SK-N-SH treated with all-trans-retinoic acid at 6 μM for 48 hours (cell line): Measurements from ENCODE around the gene DYRK1B.

Experiments used
- ATAC-seq: fragments of 200-7000 bp; cut with Tn5 transposase; 3 replicates; pipeline ENCODE4 v1.9.1; 2020; ENCODE audit warnings: mild to moderate bottlenecking, moderate library complexity
- ARNTL ChIP-seq: fragments of 450-650 bp; formaldehyde crosslinking; IDR thresholded peaks from 2 replicates; pipeline ENCODE4 v1.5.0; 2020; ENCODE audit warnings: low read depth, mild to moderate bottlenecking, moderate library complexity, borderline replicate concordance
- BACH2 ChIP-seq: fragments of 250-450 bp; sonication (Bioruptor Pico); IDR thresholded peaks from 2 replicates; pipeline ENCODE4 v1.9.0; 2021; ENCODE audit warnings: mild to moderate bottlenecking, borderline replicate concordance
- CSDC2 ChIP-seq: fragments of 250-450 bp; sonication (Bioruptor Pico); IDR thresholded peaks from 2 replicates; pipeline ENCODE4 v1.5.0; 2020; ENCODE audit warnings: mild to moderate bottlenecking, moderate library complexity
- CSRNP3 ChIP-seq: fragments of 250-450 bp; sonication (Bioruptor Pico); IDR thresholded peaks from 2 replicates; pipeline ENCODE4 v1.5.1; 2021; ENCODE audit warnings: mild to moderate bottlenecking, moderate library complexity
- ESRRG ChIP-seq: fragments of 250-450 bp; sonication (Bioruptor Pico); IDR thresholded peaks from 2 replicates; pipeline ENCODE4 v1.6.1; 2021; ENCODE audit warnings: mild to moderate bottlenecking
- GLIS3 ChIP-seq: fragments of 250-450 bp; sonication (Bioruptor Pico); IDR thresholded peaks from 2 replicates; pipeline ENCODE4 v1.5.0; 2020; ENCODE audit warnings: mild to moderate bottlenecking, moderate library complexity
- ISL1 ChIP-seq: fragments of 250-450 bp; sonication (Bioruptor Pico); IDR thresholded peaks from 2 replicates; pipeline ENCODE4 v2.1.2; 2022; ENCODE audit warnings: mild to moderate bottlenecking, moderate library complexity
- OSR1 ChIP-seq: fragments of 250-450 bp; sonication (Bioruptor Pico); IDR thresholded peaks from 2 replicates; pipeline ENCODE4 v1.8.0; 2022; ENCODE audit warnings: moderate library complexity, mild to moderate bottlenecking, inconsistent platforms
- POU6F1 ChIP-seq: fragments of 250-450 bp; sonication (Bioruptor Pico); IDR thresholded peaks from 2 replicates; pipeline ENCODE4 v1.8.0; 2021; ENCODE audit warnings: low read depth, mild to moderate bottlenecking, moderate library complexity, borderline replicate concordance
- PPARA ChIP-seq: fragments of 250-450 bp; sonication (Bioruptor Pico); IDR thresholded peaks from 2 replicates; pipeline ENCODE4 v1.5.0; 2020; ENCODE audit warnings: mild to moderate bottlenecking, borderline replicate concordance
- RARB ChIP-seq: fragments of 250-450 bp; sonication (Bioruptor Pico); IDR thresholded peaks from 2 replicates; pipeline ENCODE4 v1.8.0; 2021; ENCODE audit warnings: mild to moderate bottlenecking, moderate library complexity
- TCF4 ChIP-seq: fragments of 250-450 bp; sonication (Bioruptor Pico); IDR thresholded peaks from 2 replicates; pipeline ENCODE4 v1.8.0; 2021; ENCODE audit warnings: mild to moderate bottlenecking, moderate library complexity, borderline replicate concordance
- TOX ChIP-seq: fragments of 250-450 bp; sonication (Bioruptor Pico); IDR thresholded peaks from 2 replicates; pipeline ENCODE4 v1.8.0; 2021; ENCODE audit warnings: mild to moderate bottlenecking, moderate library complexity, borderline replicate concordance
- ZC3H10 ChIP-seq: fragments of 250-450 bp; sonication (Bioruptor Pico); IDR thresholded peaks from 2 replicates; pipeline ENCODE4 v1.5.1; 2021; ENCODE audit warnings: mild to moderate bottlenecking, moderate library complexity
- ZFP30 ChIP-seq: fragments of 450-650 bp; formaldehyde crosslinking; IDR thresholded peaks from 2 replicates; pipeline ENCODE4 v1.5.0; 2022; ENCODE audit warnings: mild to moderate bottlenecking, moderate library complexity
- ZNF565 ChIP-seq: fragments of 450-650 bp; formaldehyde crosslinking; conservative IDR thresholded peaks from 2 replicates; pipeline ENCODE4 v1.5.0; 2020; ENCODE audit warnings: low read depth, mild to moderate bottlenecking, moderate library complexity
- ZNF70 ChIP-seq: fragments of 450-650 bp; formaldehyde crosslinking; IDR thresholded peaks from 2 replicates; pipeline ENCODE4 v1.5.0; 2020; ENCODE audit warnings: mild to moderate bottlenecking, moderate library complexity
- ZNF8 ChIP-seq: fragments of 450-650 bp; formaldehyde crosslinking; IDR thresholded peaks from 2 replicates; pipeline ENCODE4 v1.5.0; 2020; ENCODE audit warnings: mild to moderate bottlenecking, moderate library complexity
- TF ChIP-seq, protein P1 (sequence below): fragments of 250-450 bp; sonication (Bioruptor Pico); IDR thresholded peaks from 2 replicates; pipeline ENCODE4 v1.5.1; 2020; ENCODE audit warnings: low read depth, mild to moderate bottlenecking, moderate library complexity
- TF ChIP-seq, protein P2 (sequence below): fragments of 250-450 bp; sonication (Bioruptor Pico); IDR thresholded peaks from 2 replicates; pipeline ENCODE4 v1.8.0; 2020; ENCODE audit warnings: mild to moderate bottlenecking, moderate library complexity, borderline replicate concordance
- TF ChIP-seq, protein P3 (sequence below): fragments of 250-450 bp; sonication (Bioruptor Pico); IDR thresholded peaks from 2 replicates; pipeline ENCODE4 v1.5.0; 2020; ENCODE audit warnings: mild to moderate bottlenecking, moderate library complexity

DYRK1B gene

DNA sequence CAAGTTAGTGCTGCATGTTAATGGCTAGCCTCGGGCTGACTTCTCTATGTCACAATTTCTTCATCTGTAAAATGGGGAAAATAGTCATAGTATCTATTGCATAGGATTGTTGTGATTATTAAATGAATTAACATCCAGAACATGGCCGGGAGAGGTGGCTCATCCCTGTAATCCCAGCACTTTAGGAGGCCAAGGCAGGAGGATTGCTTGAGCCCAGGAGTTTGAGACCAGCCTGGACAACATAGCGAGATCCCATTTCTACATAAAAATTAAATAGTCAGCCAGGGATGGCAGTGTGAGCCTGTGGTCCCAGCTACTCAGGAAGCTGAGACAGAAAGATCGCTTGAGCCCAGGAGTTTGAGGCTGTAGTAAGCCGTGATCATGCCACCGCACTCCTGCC, 34.0 kb upstream of the DYRK1B start:
- TF ChIP-seq CSRNP3 (CRISPR knock-in tag) (no peak), ISL1 (CRISPR knock-in tag) (no peak), ZNF565 (CRISPR knock-in tag) (no peak), ZFP30 (CRISPR knock-in tag) (no peak), ZNF8 (CRISPR knock-in tag) (no peak), POU6F1 (CRISPR knock-in tag) (no peak), TOX (CRISPR knock-in tag) (no peak), ZC3H10 (CRISPR knock-in tag) (no peak), OSR1 (CRISPR knock-in tag) (no peak), RARB (CRISPR knock-in tag) (no peak)
- TF ChIP-seq, protein P1, sequence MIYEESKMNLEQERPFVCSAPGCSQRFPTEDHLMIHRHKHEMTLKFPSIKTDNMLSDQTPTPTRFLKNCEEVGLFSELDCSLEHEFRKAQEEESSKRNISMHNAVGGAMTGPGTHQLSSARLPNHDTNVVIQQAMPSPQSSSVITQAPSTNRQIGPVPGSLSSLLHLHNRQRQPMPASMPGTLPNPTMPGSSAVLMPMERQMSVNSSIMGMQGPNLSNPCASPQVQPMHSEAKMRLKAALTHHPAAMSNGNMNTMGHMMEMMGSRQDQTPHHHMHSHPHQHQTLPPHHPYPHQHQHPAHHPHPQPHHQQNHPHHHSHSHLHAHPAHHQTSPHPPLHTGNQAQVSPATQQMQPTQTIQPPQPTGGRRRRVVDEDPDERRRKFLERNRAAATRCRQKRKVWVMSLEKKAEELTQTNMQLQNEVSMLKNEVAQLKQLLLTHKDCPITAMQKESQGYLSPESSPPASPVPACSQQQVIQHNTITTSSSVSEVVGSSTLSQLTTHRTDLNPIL (CRISPR knock-in tag): no peak
- ATAC-seq: no peak

DNA sequence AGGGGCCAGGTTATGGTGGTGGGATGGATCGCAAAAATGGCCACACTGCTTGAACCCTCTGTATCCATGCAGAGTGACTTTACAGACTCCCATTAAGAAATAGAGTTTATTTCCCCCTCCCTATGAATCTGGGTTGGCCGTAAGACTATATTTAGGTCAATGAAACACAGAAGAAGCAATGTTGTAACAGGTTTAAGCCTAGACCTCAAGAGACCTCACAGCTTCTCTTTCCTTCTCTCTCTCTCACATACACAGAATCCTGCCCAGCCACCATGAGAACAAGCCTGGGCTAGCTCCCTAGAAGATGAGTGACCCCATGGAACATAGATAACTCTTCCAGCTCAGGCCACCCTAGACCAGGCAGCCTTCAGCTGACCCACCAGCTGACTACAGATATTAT, 33.2 kb upstream of the DYRK1B start:
- ATAC-seq: no peak
- TF ChIP-seq ZFP30 (CRISPR knock-in tag) (no peak), TCF4 (CRISPR knock-in tag) (no peak), ARNTL (no peak), RARB (CRISPR knock-in tag) (no peak), PPARA (no peak), POU6F1 (CRISPR knock-in tag) (no peak)
- TF ChIP-seq, protein P2, sequence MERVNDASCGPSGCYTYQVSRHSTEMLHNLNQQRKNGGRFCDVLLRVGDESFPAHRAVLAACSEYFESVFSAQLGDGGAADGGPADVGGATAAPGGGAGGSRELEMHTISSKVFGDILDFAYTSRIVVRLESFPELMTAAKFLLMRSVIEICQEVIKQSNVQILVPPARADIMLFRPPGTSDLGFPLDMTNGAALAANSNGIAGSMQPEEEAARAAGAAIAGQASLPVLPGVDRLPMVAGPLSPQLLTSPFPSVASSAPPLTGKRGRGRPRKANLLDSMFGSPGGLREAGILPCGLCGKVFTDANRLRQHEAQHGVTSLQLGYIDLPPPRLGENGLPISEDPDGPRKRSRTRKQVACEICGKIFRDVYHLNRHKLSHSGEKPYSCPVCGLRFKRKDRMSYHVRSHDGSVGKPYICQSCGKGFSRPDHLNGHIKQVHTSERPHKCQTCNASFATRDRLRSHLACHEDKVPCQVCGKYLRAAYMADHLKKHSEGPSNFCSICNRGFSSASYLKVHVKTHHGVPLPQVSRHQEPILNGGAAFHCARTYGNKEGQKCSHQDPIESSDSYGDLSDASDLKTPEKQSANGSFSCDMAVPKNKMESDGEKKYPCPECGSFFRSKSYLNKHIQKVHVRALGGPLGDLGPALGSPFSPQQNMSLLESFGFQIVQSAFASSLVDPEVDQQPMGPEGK: no peak

DNA sequence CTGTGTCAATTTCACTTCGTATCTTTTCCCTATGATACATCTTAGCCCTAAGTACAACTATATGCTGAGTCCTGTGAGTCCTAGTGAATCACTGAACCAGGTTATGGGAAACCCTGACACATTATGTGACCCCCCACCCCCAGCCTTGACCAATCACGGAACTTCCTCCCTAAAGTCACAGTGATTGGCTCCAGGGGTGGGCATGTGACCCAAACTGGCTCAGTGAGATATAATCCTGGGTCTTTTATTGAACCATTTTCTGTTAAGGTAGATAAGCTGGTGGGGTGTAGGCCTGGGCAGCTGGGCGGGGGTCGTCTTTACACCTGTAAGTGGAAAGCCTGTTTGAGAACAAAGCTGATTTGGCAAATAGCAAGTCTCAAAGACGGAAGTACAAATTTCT, 32.0 kb upstream of the DYRK1B start:
- ATAC-seq: no peak
- TF ChIP-seq ISL1 (CRISPR knock-in tag): no peak
- no peak for TF ChIP-seq POU6F1 (CRISPR knock-in tag)
- TF ChIP-seq PPARA: no peak
- no peak for TF ChIP-seq GLIS3 (CRISPR knock-in tag)
- no peak for TF ChIP-seq ZNF565 (CRISPR knock-in tag)
- no peak for TF ChIP-seq ESRRG
- TF ChIP-seq ZFP30 (CRISPR knock-in tag): no peak
- no peak for TF ChIP-seq ZNF70 (CRISPR knock-in tag)
- no peak for TF ChIP-seq BACH2
- TF ChIP-seq CSDC2: no peak
- TF ChIP-seq ZNF8 (CRISPR knock-in tag): no peak
- TF ChIP-seq RARB (CRISPR knock-in tag): no peak
- TF ChIP-seq CSRNP3 (CRISPR knock-in tag): no peak
- TF ChIP-seq, protein P3, sequence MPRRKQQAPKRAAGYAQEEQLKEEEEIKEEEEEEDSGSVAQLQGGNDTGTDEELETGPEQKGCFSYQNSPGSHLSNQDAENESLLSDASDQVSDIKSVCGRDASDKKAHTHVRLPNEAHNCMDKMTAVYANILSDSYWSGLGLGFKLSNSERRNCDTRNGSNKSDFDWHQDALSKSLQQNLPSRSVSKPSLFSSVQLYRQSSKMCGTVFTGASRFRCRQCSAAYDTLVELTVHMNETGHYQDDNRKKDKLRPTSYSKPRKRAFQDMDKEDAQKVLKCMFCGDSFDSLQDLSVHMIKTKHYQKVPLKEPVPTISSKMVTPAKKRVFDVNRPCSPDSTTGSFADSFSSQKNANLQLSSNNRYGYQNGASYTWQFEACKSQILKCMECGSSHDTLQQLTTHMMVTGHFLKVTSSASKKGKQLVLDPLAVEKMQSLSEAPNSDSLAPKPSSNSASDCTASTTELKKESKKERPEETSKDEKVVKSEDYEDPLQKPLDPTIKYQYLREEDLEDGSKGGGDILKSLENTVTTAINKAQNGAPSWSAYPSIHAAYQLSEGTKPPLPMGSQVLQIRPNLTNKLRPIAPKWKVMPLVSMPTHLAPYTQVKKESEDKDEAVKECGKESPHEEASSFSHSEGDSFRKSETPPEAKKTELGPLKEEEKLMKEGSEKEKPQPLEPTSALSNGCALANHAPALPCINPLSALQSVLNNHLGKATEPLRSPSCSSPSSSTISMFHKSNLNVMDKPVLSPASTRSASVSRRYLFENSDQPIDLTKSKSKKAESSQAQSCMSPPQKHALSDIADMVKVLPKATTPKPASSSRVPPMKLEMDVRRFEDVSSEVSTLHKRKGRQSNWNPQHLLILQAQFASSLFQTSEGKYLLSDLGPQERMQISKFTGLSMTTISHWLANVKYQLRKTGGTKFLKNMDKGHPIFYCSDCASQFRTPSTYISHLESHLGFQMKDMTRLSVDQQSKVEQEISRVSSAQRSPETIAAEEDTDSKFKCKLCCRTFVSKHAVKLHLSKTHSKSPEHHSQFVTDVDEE (CRISPR knock-in tag): no peak
- TF ChIP-seq, protein P2: no peak
- TF ChIP-seq TOX (CRISPR knock-in tag): no peak
- no peak for TF ChIP-seq TCF4 (CRISPR knock-in tag)
